Hepatocyte (in vitro differentiated cells): ENCODE data around the gene SLC47A1.
"Not testable (repeated sequence)": the region's sequence is repeated elsewhere in the genome, so short reads cannot be mapped to it uniquely, and the experiment has no call there.

Experiments
- EZH2 ChIP-seq: fragments of 200-600 bp; sonication (generic); IDR thresholded peaks from 2 replicates; pipeline ENCODE4 v1.6.1; 2016; ENCODE audit warnings: antibody characterized with exemption, mild to moderate bottlenecking, borderline replicate concordance
- EZH2phosphoT487 ChIP-seq: fragments of 200-600 bp; sonication (generic); IDR thresholded peaks from one replicate; pipeline ENCODE4 v1.6.1; 2018; ENCODE audit warnings: antibody characterized with exemption, mild to moderate bottlenecking, low read depth, moderate library complexity; ENCODE audit not compliant: unreplicated experiment, severe bottlenecking
- TF ChIP-seq, protein P1 (sequence below): fragments of 200-600 bp; sonication (generic); IDR thresholded peaks from 2 replicates; pipeline ENCODE4 v1.5.1; 2016; ENCODE audit warnings: antibody characterized with exemption, mild to moderate bottlenecking; ENCODE audit not compliant: poor library complexity

DNA sequence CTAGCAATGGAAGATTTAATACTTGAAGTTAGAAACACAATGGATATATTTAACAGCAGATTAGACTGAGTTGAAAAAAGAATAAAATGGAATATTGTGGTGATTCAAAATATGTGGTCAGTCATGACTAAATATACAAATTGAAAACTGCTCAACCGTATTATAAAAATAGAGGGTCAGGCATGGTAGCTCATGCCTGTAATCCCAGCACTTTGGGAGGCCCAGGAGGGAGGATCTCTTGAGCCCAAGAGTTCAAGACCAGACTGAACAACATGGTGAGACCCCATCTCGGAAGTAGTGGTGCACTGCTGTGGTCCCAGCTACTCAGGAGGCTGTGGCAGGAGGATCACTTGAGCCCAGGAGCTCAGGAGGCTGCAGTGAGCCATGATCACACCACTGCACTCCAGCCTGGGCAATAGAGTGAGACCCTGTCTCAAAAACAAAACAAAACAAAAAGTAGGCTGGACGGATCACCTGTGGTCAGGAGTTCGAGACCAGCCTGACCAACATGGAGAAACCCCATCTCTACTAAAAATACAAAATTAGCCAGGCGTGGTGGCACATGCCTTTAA is 24.3 kb upstream of the SLC47A1 start:
- not testable (repeated sequence) for TF ChIP-seq EZH2, EZH2phosphoT487
- TF ChIP-seq, protein P1, sequence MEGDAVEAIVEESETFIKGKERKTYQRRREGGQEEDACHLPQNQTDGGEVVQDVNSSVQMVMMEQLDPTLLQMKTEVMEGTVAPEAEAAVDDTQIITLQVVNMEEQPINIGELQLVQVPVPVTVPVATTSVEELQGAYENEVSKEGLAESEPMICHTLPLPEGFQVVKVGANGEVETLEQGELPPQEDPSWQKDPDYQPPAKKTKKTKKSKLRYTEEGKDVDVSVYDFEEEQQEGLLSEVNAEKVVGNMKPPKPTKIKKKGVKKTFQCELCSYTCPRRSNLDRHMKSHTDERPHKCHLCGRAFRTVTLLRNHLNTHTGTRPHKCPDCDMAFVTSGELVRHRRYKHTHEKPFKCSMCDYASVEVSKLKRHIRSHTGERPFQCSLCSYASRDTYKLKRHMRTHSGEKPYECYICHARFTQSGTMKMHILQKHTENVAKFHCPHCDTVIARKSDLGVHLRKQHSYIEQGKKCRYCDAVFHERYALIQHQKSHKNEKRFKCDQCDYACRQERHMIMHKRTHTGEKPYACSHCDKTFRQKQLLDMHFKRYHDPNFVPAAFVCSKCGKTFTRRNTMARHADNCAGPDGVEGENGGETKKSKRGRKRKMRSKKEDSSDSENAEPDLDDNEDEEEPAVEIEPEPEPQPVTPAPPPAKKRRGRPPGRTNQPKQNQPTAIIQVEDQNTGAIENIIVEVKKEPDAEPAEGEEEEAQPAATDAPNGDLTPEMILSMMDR: not testable (repeated sequence)
